Measurements from ENCODE around the gene TKTL2. TPM values are rescaled to one million over a fixed set of nuclear protein-coding genes. Genes with fewer than 3 reads are reported as not detected.
"Not testable (repeated sequence)": the region's sequence is repeated elsewhere in the genome, so short reads cannot be mapped to it uniquely, and the experiment has no call there.

The TKTL2 gene
- total RNA-seq, 1 experiment from 2014 or later = not detected

- no peak overlapping the region for H4K8ac ChIP-seq (replicated peaks; ENCODE audit: insufficient read length, low read depth, low read length)
- no peak overlapping the region for H2AK5ac ChIP-seq (ENCODE audit: insufficient read length, low read length)
- H3K23ac ChIP-seq (ENCODE audit: insufficient read length, low read depth, low read length) = no peak overlapping the region
- no peak overlapping the region for H3K4me2 ChIP-seq (ENCODE audit: insufficient read depth, insufficient read length, low read length)
- no peaks in the 10 kb centered on the region for H4K20me1 ChIP-seq (ENCODE audit: control insufficient read depth, insufficient read depth, insufficient read length)
- H3K27ac ChIP-seq (ENCODE audit: insufficient read length, low read depth, low read length) = no peak overlapping the region
- H3K27me3 ChIP-seq (ENCODE audit: insufficient read depth, low read length) = no peaks in the 10 kb centered on the region
- H3K4ac ChIP-seq (ENCODE audit: low read depth, low read length) = no peak overlapping the region
- no peak overlapping the region for H2BK120ac ChIP-seq (ENCODE audit: low read depth, low read length, poor library complexity, severe bottlenecking)
- no peak for DNase-seq
- H3K9ac ChIP-seq (ENCODE audit: extremely low read depth, insufficient read length, low read length) = no peak overlapping the region
- Mint-ChIP-seq H3K27ac (no peak overlapping the region), H3K4me1 (0 out of 4 replicates have a peak, but pooled peaks cover 0 to 2% of the 10 kb centered on the region in 2 experiments), H3K36me3 (ENCODE audit: insufficient read depth in 1 of 3, low read depth in 3 of 3) (no peaks in the 10 kb centered on the region), H3K4me3 (no peak overlapping the region), H3K27me3 (ENCODE audit: low read depth) (no peaks in the 10 kb centered on the region), H3K9me3 (no peaks in the 10 kb centered on the region)
- WGBS (ENCODE audit: extremely low coverage, insufficient read length, low lambda C conversion rate) = no CpG with 5 or more reads among the region's 1 CpG
- no peak overlapping the region for H3K56ac ChIP-seq (ENCODE audit: insufficient read length, low read depth, low read length)
- H4K91ac ChIP-seq (ENCODE audit: insufficient read length, low read depth, low read length) = no peak overlapping the region
- no peak overlapping the region for H2BK12ac ChIP-seq (ENCODE audit: insufficient read length, low read depth, low read length)
- H2BK20ac ChIP-seq (ENCODE audit: low read depth, low read length, poor library complexity, severe bottlenecking) = no peak overlapping the region
- H3K9me3 ChIP-seq (ENCODE audit: control insufficient read depth, low read depth, low read length) = no peaks in the 10 kb centered on the region
- H3K14ac ChIP-seq (ENCODE audit: insufficient read depth, low read length) = no peak overlapping the region
- no peak overlapping the region for H2BK5ac ChIP-seq (ENCODE audit: insufficient read length, low read length)
- H4K5ac ChIP-seq (ENCODE audit: insufficient read length, low read depth, low read length) = no peak overlapping the region
- TF ChIP-seq, protein P1, sequence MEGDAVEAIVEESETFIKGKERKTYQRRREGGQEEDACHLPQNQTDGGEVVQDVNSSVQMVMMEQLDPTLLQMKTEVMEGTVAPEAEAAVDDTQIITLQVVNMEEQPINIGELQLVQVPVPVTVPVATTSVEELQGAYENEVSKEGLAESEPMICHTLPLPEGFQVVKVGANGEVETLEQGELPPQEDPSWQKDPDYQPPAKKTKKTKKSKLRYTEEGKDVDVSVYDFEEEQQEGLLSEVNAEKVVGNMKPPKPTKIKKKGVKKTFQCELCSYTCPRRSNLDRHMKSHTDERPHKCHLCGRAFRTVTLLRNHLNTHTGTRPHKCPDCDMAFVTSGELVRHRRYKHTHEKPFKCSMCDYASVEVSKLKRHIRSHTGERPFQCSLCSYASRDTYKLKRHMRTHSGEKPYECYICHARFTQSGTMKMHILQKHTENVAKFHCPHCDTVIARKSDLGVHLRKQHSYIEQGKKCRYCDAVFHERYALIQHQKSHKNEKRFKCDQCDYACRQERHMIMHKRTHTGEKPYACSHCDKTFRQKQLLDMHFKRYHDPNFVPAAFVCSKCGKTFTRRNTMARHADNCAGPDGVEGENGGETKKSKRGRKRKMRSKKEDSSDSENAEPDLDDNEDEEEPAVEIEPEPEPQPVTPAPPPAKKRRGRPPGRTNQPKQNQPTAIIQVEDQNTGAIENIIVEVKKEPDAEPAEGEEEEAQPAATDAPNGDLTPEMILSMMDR (conservative IDR thresholded peaks at IDR 0.05) = no peak
- H3K79me2 ChIP-seq (ENCODE audit: insufficient read depth, low read length) = no peaks in the 10 kb centered on the region
- H3K79me1 ChIP-seq (ENCODE audit: insufficient read depth, low read depth, low read length, poor library complexity, severe bottlenecking) = no peaks in the 10 kb centered on the region
- H3K4me1 ChIP-seq (ENCODE audit: insufficient read depth, low read length) = no peaks in the 10 kb centered on the region
- H3T11ph ChIP-seq (ENCODE audit: low read length) = no peak overlapping the region
- H2BK15ac ChIP-seq (ENCODE audit: low read depth, low read length) = no peak overlapping the region
- H3K23me2 ChIP-seq (ENCODE audit: insufficient read length, low read depth, low read length, poor library complexity, severe bottlenecking) = no peaks in the 10 kb centered on the region
- H3K18ac ChIP-seq (ENCODE audit: insufficient read length, low read depth, low read length) = no peak overlapping the region
- no peak overlapping the region for H2AFZ ChIP-seq (ENCODE audit: low read length)
Measured at GRCh38 chr4:163447481-163447880, 26.1 kb downstream of the TKTL2 start.

DNA sequence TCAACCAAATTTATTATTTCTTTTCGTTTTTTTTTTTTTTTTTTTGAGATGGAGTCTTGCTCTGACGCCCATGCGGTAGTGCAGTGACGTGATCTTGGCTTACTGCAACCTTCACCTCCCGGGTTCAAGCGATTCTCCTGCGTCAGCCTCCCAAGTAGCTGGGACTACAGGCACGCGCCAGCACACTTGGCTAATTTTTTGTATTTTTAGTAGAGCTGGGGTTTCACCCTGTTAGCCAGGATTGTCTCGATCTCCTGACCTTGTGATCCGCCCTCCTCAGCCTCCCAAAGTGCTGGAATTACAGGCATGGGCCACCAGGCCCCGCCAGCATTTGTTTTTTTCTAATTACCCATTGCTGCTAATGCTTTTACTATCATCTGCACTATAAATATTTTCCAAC lies 26.5 kb downstream of the TKTL2 start:
- H3K56ac ChIP-seq (ENCODE audit: insufficient read length, low read depth, low read length); H2AK5ac ChIP-seq (ENCODE audit: insufficient read length, low read length); H3K23ac ChIP-seq (ENCODE audit: insufficient read length, low read depth, low read length); H3K27me3 ChIP-seq (ENCODE audit: insufficient read depth, low read length); H2BK120ac ChIP-seq (ENCODE audit: low read depth, low read length, poor library complexity, severe bottlenecking); H3K14ac ChIP-seq (ENCODE audit: insufficient read depth, low read length); H4K20me1 ChIP-seq (ENCODE audit: control insufficient read depth, insufficient read depth, insufficient read length); DNase-seq; H3K4me1 ChIP-seq (ENCODE audit: insufficient read depth, low read length); H2BK5ac ChIP-seq (ENCODE audit: insufficient read length, low read length); H3K79me1 ChIP-seq (ENCODE audit: insufficient read depth, low read depth, low read length, poor library complexity, severe bottlenecking); H3K27ac ChIP-seq (ENCODE audit: insufficient read length, low read depth, low read length); H3K36me3 Mint-ChIP-seq (ENCODE audit: insufficient read depth in 1 of 3, low read depth in 3 of 3); H3K23me2 ChIP-seq (ENCODE audit: insufficient read length, low read depth, low read length, poor library complexity, severe bottlenecking); H4K91ac ChIP-seq (ENCODE audit: insufficient read length, low read depth, low read length); H3K27ac Mint-ChIP-seq; H3K4me2 ChIP-seq (ENCODE audit: insufficient read depth, insufficient read length, low read length); H3K79me2 ChIP-seq (ENCODE audit: insufficient read depth, low read length); H3K27me3 Mint-ChIP-seq (ENCODE audit: low read depth); H2BK12ac ChIP-seq (ENCODE audit: insufficient read length, low read depth, low read length); H3K9ac ChIP-seq (ENCODE audit: extremely low read depth, insufficient read length, low read length); H3T11ph ChIP-seq (ENCODE audit: low read length); H3K4ac ChIP-seq (ENCODE audit: low read depth, low read length); H2AFZ ChIP-seq (ENCODE audit: low read length); H3K9me3 ChIP-seq (ENCODE audit: control insufficient read depth, low read depth, low read length); H2BK15ac ChIP-seq (ENCODE audit: low read depth, low read length); H3K4me1 Mint-ChIP-seq; H3K4me3 Mint-ChIP-seq; H4K8ac ChIP-seq (replicated peaks; ENCODE audit: insufficient read length, low read depth, low read length); H2BK20ac ChIP-seq (ENCODE audit: low read depth, low read length, poor library complexity, severe bottlenecking); H3K18ac ChIP-seq (ENCODE audit: insufficient read length, low read depth, low read length); H3K9me3 Mint-ChIP-seq; H4K5ac ChIP-seq (ENCODE audit: insufficient read length, low read depth, low read length): not testable (repeated sequence)
- no CpG with 5 or more reads among the region's 12 CpGs for WGBS (ENCODE audit: extremely low coverage, insufficient read length, low lambda C conversion rate)

Data from H9 (cell line).